ENCODE data around the gene TGFBI.

The TGFBI gene

GRCh38 chr5:136086783-136087566, 58.2 kb downstream of the TGFBI start:
- no peak for DNase-seq (ENCODE audit: low read depth)
- no peak for TF ChIP-seq CTCF (IDR thresholded peaks at IDR 0.05; ENCODE audit: control insufficient read depth, extremely low read depth, insufficient read depth)
- H3K4me3 ChIP-seq (ENCODE audit: low read depth, low read length) = no peak overlapping the region

DNA sequence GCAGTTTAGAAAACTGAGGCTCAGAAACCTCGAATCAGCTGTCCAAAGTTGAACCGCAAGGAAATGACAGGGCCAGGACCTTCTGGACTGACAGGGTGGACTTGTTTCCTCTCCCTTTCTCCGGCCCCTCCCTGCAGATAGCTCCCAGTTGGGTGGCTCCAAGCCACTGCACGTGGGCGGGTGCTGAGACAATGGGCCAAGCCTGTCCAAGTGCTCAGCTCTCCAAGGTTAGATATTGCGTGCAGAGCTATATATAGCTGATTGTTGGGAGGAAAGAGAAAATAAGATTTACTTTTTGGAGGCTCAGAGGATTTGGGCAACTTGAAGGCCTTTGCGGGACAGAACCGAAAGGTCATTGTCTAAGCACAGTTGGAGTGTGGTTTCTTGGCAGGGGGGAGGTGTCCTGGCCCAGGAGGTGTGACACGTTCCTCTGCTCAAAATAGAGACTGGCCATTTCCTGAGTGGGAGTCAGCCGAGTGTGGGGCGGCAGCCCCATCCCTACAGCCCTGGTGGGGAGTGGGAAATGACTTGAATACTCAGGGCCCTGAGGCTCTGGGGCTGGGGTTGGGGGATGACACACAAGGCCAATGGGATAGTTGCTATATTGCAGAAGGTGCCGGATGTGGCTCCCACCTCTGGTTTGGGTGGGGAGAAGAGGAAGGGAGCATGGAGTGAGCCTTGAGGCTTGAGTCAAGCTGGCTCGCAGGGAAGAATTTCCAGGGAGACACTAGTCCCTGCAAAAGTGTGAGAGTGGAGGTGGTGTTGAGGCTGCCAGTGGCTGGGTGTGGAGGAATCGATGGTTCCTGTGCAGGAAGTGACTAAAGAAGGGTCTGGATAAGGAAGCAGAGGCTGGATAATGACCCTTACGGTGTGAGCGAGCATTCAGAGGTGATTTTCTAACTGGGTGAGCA, 59.4 kb downstream of the TGFBI start:
- no peak overlapping the region for H3K4me3 ChIP-seq (ENCODE audit: low read depth, low read length)
- no peak for TF ChIP-seq CTCF (IDR thresholded peaks at IDR 0.05; ENCODE audit: control insufficient read depth, extremely low read depth, insufficient read depth)

GRCh38 chr5:136089791-136090190, 61.0 kb downstream of the TGFBI start:
- no peak for TF ChIP-seq CTCF (IDR thresholded peaks at IDR 0.05; ENCODE audit: control insufficient read depth, extremely low read depth, insufficient read depth)
- DNase-seq (ENCODE audit: low read depth) = peak; percentile 94
- no peak overlapping the region for H3K4me3 ChIP-seq (ENCODE audit: low read depth, low read length)

More for the DNA sequence above, 59.4 kb downstream of the TGFBI start:
- peak; percentile 25 for DNase-seq (ENCODE audit: low read depth)

DNA sequence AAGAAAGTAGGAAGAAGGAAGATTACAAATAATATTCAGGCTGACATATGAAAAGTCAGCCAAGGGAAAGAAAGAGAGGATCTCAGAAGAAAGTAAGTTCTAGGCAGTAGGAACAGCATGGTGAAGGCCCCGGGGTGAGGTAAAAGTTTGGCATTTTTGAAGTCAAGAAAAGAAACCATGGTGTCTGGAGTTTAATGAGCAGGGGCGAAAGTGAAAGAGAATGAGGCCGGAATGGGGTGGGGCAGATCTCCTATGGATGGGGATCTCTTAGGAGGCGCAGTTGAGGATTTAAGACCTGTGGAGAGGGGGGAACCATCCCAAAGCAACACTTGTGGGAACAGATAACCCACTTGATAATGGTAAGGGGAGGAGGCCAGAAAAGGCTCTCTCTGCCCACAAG, 61.5 kb downstream of the TGFBI start:
- no peak for TF ChIP-seq CTCF (IDR thresholded peaks at IDR 0.05; ENCODE audit: control insufficient read depth, extremely low read depth, insufficient read depth)
- no peak for DNase-seq (ENCODE audit: low read depth)

GRCh38 chr5:136094189-136094912, 65.6 kb downstream of the TGFBI start:
- no peak overlapping the region for H3K4me3 ChIP-seq (ENCODE audit: low read depth, low read length)
- TF ChIP-seq CTCF (IDR thresholded peaks at IDR 0.05; ENCODE audit: control insufficient read depth, extremely low read depth, insufficient read depth) = no peak
- DNase-seq (ENCODE audit: low read depth) = no peak

More for the DNA sequence above, 61.5 kb downstream of the TGFBI start:
- H3K4me3 ChIP-seq (ENCODE audit: low read depth, low read length) = no peak overlapping the region

DNA sequence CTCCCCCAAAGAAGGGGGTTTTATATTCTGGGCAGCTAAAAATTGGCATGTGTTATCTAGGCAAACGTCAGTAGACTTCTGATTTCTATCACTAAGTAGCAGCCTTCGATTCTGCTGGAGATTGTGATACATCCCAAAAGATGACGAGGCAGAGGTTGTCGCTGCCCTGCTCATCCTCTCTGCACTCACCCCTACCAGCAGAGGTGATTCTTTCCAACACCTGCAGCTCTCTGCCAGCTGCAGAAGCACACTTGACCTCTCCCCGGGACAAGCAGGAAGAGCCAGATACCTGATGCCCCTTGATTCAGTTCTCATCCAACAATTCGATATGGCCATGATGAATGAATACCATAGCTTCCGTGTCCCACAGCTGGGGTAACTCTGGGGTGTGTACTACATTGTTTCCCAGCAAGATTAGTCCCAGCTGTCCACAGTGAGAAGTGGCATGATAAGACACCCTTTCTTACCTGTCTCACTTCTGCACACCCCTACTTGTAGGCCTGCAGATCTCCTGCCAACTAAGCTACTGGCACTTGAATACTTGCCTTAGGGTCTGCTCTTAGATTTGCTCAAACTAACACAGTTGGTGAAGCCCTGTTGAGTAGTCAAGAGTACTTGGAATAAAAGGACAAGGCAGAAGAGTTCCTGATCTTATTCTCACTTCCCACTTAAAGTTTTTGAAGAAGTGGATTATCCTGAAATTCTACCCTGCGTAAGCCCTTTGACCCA, 66.3 kb downstream of the TGFBI start:
- H3K4me3 ChIP-seq (ENCODE audit: low read depth, low read length) = no peak overlapping the region
- DNase-seq (ENCODE audit: low read depth) = no peak
- TF ChIP-seq CTCF (IDR thresholded peaks at IDR 0.05; ENCODE audit: control insufficient read depth, extremely low read depth, insufficient read depth) = no peak
